IMR-90 (cell line): Measurements from ENCODE around the gene ST6GALNAC3. TPM values are rescaled to one million over a fixed set of nuclear protein-coding genes. Genes with fewer than 3 reads are reported as not detected.

Source experiments
- ATAC-seq: fragments of 200-7000 bp; cut with Tn5 transposase; 2 replicates; pipeline ENCODE4 v1.9.1; 2020; ENCODE audit warnings: low read depth, mild to moderate bottlenecking, moderate library complexity
- BruUV-seq: library from RNA; stranded (reverse); fragments of 400-500 nt; replicated peaks from 2 replicates; lab custom pipeline; 2021; lab: Mats Ljungman, UMichigan
- CTCF ChIA-PET: fragments of 300-600 bp; formaldehyde crosslinking; extraction: SDS; loops from one replicate; lab custom pipeline; 2021; ENCODE audit warnings: antibody characterized with exemption; lab: Yijun Ruan, JAX
- POLR2A ChIA-PET: fragments of 300-600 bp; sonication (Branson Sonifier 250); formaldehyde crosslinking; loops from one replicate; lab custom pipeline; 2022; ENCODE audit warnings: antibody characterized with exemption; ENCODE audit not compliant: unreplicated experiment; lab: Charles Lee
- DNase-seq: peaks from one replicate; pipeline ENCODE4 v3.0.0; 2013
- H2AFZ ChIP-seq: replicated peaks from 2 replicates; pipeline ENCODE3; 2013; ENCODE audit warnings: low read length, mild to moderate bottlenecking; ENCODE audit not compliant: poor library complexity
- H2AK5ac ChIP-seq: 2 replicates; pipeline ENCODE4 v1.6.1; 2013; ENCODE audit warnings: low read depth, low read length, inconsistent platforms
- H2AK9ac ChIP-seq: replicated peaks from 2 replicates; pipeline ENCODE3; 2013; ENCODE audit warnings: mild to moderate bottlenecking, low read depth, low read length, moderate library complexity; ENCODE audit not compliant: poor library complexity
- H2BK120ac ChIP-seq: 2 replicates; pipeline ENCODE4 v1.6.1; 2013; ENCODE audit warnings: low read depth, low read length, inconsistent platforms
- H2BK15ac ChIP-seq: 3 replicates; pipeline ENCODE4 v1.6.1; 2013; ENCODE audit warnings: low read depth, low read length, inconsistent platforms
- H2BK20ac ChIP-seq: 2 replicates; pipeline ENCODE4 v1.6.1; 2013; ENCODE audit warnings: low read depth, mild to moderate bottlenecking, inconsistent platforms, low read length, moderate library complexity
- H2BK5ac ChIP-seq: 2 replicates; pipeline ENCODE4 v1.6.1; 2013; ENCODE audit warnings: mild to moderate bottlenecking, low read depth, low read length, inconsistent platforms; ENCODE audit not compliant: poor library complexity, severe bottlenecking
- H3K14ac ChIP-seq: replicated peaks from 2 replicates; pipeline ENCODE4 v1.6.1; 2013; ENCODE audit warnings: low read depth, low read length, inconsistent platforms
- H3K18ac ChIP-seq: 2 replicates; pipeline ENCODE4 v1.6.1; 2013; ENCODE audit warnings: low read depth, low read length, control low read depth
- H3K23ac ChIP-seq: 2 replicates; pipeline ENCODE4 v1.6.1; 2013; ENCODE audit warnings: low read depth, low read length, inconsistent platforms
- H3K27ac ChIP-seq: 2 replicates; pipeline ENCODE4 v1.5.1; 2013; ENCODE audit warnings: mild to moderate bottlenecking, control low read depth, low read length; ENCODE audit not compliant: insufficient read depth
- H3K27me3 ChIP-seq: 2 replicates; pipeline ENCODE4 v1.6.1; 2013; ENCODE audit warnings: low read length; ENCODE audit not compliant: control insufficient read depth, insufficient read depth
- H3K36me3 ChIP-seq: 2 replicates; pipeline ENCODE4 v1.6.1; 2013; ENCODE audit warnings: low read length, mixed read lengths; ENCODE audit not compliant: control insufficient read depth, insufficient read depth
- H3K4ac ChIP-seq: 2 replicates; pipeline ENCODE4 v1.6.1; 2013; ENCODE audit warnings: low read depth, low read length, inconsistent platforms
- H3K4me1 ChIP-seq: 2 replicates; pipeline ENCODE4 v1.6.1; 2013; ENCODE audit warnings: low read length, mixed read lengths; ENCODE audit not compliant: control insufficient read depth, insufficient read depth
- H3K4me2 ChIP-seq: 2 replicates; pipeline ENCODE4 v1.6.1; 2013; ENCODE audit warnings: low read depth, mild to moderate bottlenecking, control low read depth, low read length, moderate library complexity
- H3K4me3 ChIP-seq: 2 replicates; pipeline ENCODE4 v1.5.1; 2013; ENCODE audit warnings: low read depth, mild to moderate bottlenecking, control low read depth, low read length, moderate library complexity; ENCODE audit not compliant: insufficient read depth
- H3K56ac ChIP-seq: 2 replicates; pipeline ENCODE4 v1.6.1; 2013; ENCODE audit warnings: low read length, inconsistent platforms; ENCODE audit not compliant: insufficient read depth; ENCODE audit errors: extremely low read depth
- H3K79me1 ChIP-seq, 2 experiments: 2 replicates each; pipeline ENCODE4 v1.6.1; 2013; ENCODE audit warnings: low read length in 2 of 2, inconsistent platforms in 1 of 2, low read depth in 1 of 2
- H3K9ac ChIP-seq: 2 replicates; pipeline ENCODE4 v1.6.1; 2013; ENCODE audit warnings: low read depth, low read length, control low read depth
- H3K9me1 ChIP-seq: 2 replicates; pipeline ENCODE4 v1.6.1; 2013; ENCODE audit warnings: low read length, inconsistent platforms; ENCODE audit not compliant: insufficient read depth
- H3K9me3 ChIP-seq: 2 replicates; pipeline ENCODE4 v1.6.1; 2013; ENCODE audit warnings: low read length; ENCODE audit not compliant: control insufficient read depth, insufficient read depth
- H4K20me1 ChIP-seq: 2 replicates; pipeline ENCODE4 v1.6.1; 2013; ENCODE audit warnings: low read length, inconsistent platforms; ENCODE audit not compliant: insufficient read depth
- H4K5ac ChIP-seq: 2 replicates; pipeline ENCODE4 v1.6.1; 2013; ENCODE audit warnings: mild to moderate bottlenecking, low read depth, low read length, control low read depth
- H4K8ac ChIP-seq, 2 experiments: 2 replicates each; pipeline ENCODE4 v1.6.1; 2013; ENCODE audit warnings: low read depth in 2 of 2, low read length in 2 of 2, control low read depth in 1 of 2, inconsistent platforms in 1 of 2
- H4K91ac ChIP-seq: 2 replicates; pipeline ENCODE4 v1.6.1; 2013; ENCODE audit warnings: low read depth, low read length, inconsistent platforms; ENCODE audit not compliant: insufficient read depth
- CEBPB ChIP-seq: IDR thresholded peaks from 2 replicates; pipeline ENCODE4 v1.6.1; 2012; ENCODE audit warnings: low read depth, low read length, improper control_type of control experiment
- ELK1 ChIP-seq: fragments of 150-350 bp; IDR thresholded peaks from 2 replicates; pipeline ENCODE4 v1.6.1; 2016; ENCODE audit warnings: low read depth, mild to moderate bottlenecking, low read length, moderate library complexity, borderline replicate concordance
- POLR2A ChIP-seq: IDR thresholded peaks from 2 replicates; pipeline ENCODE4 v1.6.1; 2012; ENCODE audit warnings: mild to moderate bottlenecking, low read depth, low read length
- RCOR1 ChIP-seq: IDR thresholded peaks from 2 replicates; pipeline ENCODE4 v1.6.1; 2012; ENCODE audit warnings: mild to moderate bottlenecking, low read length, improper control_type of control experiment; ENCODE audit not compliant: insufficient replicate concordance
- RFX5 ChIP-seq: IDR thresholded peaks from 2 replicates; pipeline ENCODE4 v1.8.0; 2012; ENCODE audit warnings: low read depth, mild to moderate bottlenecking, low read length, moderate library complexity
- USF2 ChIP-seq: fragments of 150-350 bp; IDR thresholded peaks from 2 replicates; pipeline ENCODE4 v1.6.1; 2017; ENCODE audit warnings: mild to moderate bottlenecking, antibody characterized with exemption, low read length, low read depth
- WGBS, 2 experiments: methylation state at CpG; one replicate each; pipeline versions ENCODE4 v1.1.5 to v1.1.7; 2013; ENCODE audit warnings: missing lambda C conversion rate in 2 of 2; ENCODE audit not compliant: insufficient read length in 1 of 2; ENCODE audit errors: extremely low coverage in 2 of 2; 5-methylcytosine and 5-hydroxymethylcytosine counted together
- dilution Hi-C: fragments of 300-500 bp; cut with HindIII; formaldehyde crosslinking; loops from one replicate; pipeline ENCODE4 v1.14.3; 2018; ENCODE audit warnings: low sequenced_read_pairs; ENCODE audit not compliant: unreplicated experiment
- in situ Hi-C: fragments of 300-500 bp; cut with MboI; formaldehyde crosslinking; loops from 3 replicates; pipeline ENCODE4 v1.14.3; 2019; ENCODE audit warnings: low sequenced_read_pairs, inconsistent platforms, mixed read lengths
- intact Hi-C: fragments of 100-400 bp; cut with micrococcal nuclease; formaldehyde crosslinking; loops from 2 replicates; pipeline ENCODE4 v1.10.0; 2022
- polyA plus RNA-seq, 3 experiments: library from polyadenylated mRNA; depleted of rRNA; stranded (reverse); fragments of >200 nt; gene quantifications; 2 replicates each; pipeline ENCODE4 v1.2.3, GENCODE V29; 2012; ENCODE audit warnings: low replicate concordance in 1 of 3
- total RNA-seq: library from RNA; depleted of rRNA; stranded (reverse); fragments of >200 nt; gene quantifications from 2 replicates; pipeline ENCODE4 v1.2.3, GENCODE V29; 2012

Gene ST6GALNAC3
- total and polyA plus RNA-seq, 2 of the 4 experiments (the other 2 are of a cell fraction), result 0.65 to 1.3 TPM

GRCh38 chr1:76133977-76134376 lies 59.4 kb downstream of the ST6GALNAC3 start:
- H4K5ac ChIP-seq, result no peak overlapping the region
- ChIA-PET POLR2A (no interaction called here), CTCF (no interaction called here)
- TF ChIP-seq RFX5 (no peak), USF2 (no peak), RCOR1 (no peak), CEBPB (no peak), ELK1 (no peak), POLR2A (no peak)
- no peak overlapping the region for H3K18ac ChIP-seq
- ATAC-seq (no peak), DNase-seq (no peak)
- no peak overlapping the region for H3K9ac ChIP-seq
- no TSS peak for BruUV-seq
- H4K8ac ChIP-seq, result no peak overlapping the region
- no peaks in the 10 kb centered on the region for H3K79me1 ChIP-seq
- H2BK20ac ChIP-seq, result no peak overlapping the region
- no peak overlapping the region for H4K91ac ChIP-seq
- no peak overlapping the region for H2AK9ac ChIP-seq
- no peak overlapping the region for H3K27ac ChIP-seq
- H4K20me1 ChIP-seq, result no peaks in the 10 kb centered on the region
- H3K9me3 ChIP-seq, result no peaks in the 10 kb centered on the region; the same call in 1 of the 2 replicates
- dilution Hi-C loops, result no loop called here
- no peak overlapping the region for H2AK5ac ChIP-seq
- no CpG with 5 or more reads among the region's 2 CpGs for WGBS, 2 experiments
- H3K27me3 ChIP-seq, result no peaks in the 10 kb centered on the region
- H2AFZ ChIP-seq, result no peak overlapping the region
- intact Hi-C loops, result no loop called here
- H3K9me1 ChIP-seq, result no peaks in the 10 kb centered on the region
- H3K4ac ChIP-seq, result no peak overlapping the region
- H3K4me3 ChIP-seq, result no peak overlapping the region
- in situ Hi-C loops, result no loop called here
- no peak overlapping the region for H3K56ac ChIP-seq
- no peak overlapping the region for H3K4me2 ChIP-seq
- no peak overlapping the region for H2BK5ac ChIP-seq
- H3K14ac ChIP-seq, result no peak overlapping the region
- H3K4me1 ChIP-seq, result no peaks in the 10 kb centered on the region
- no peak overlapping the region for H2BK15ac ChIP-seq
- no peak overlapping the region for H3K23ac ChIP-seq
- no peak overlapping the region for H2BK120ac ChIP-seq
- no peaks in the 10 kb centered on the region for H3K36me3 ChIP-seq
